Umbilical cord (tissue), 2 donors: ENCODE data around the gene HSPA9. TPM values are rescaled to one million over a fixed set of nuclear protein-coding genes. Genes with fewer than 3 reads are reported as not detected.
"Not testable (repeated sequence)": the region's sequence is repeated elsewhere in the genome, so short reads cannot be mapped to it uniquely, and the experiment has no call there.

ENCODE experiments used
- DNase-seq: peaks from one replicate; pipeline ENCODE4 v3.0.0-alpha.2; 2015; ENCODE audit warnings: low spot score
- total RNA-seq: library from RNA; depleted of rRNA; stranded (reverse); fragments of >200 nt; gene quantifications from one replicate; pipeline ENCODE4 v1.2.3, GENCODE V29; 2014; ENCODE audit warnings: low replicate concordance; ENCODE audit not compliant: insufficient read depth

HSPA9 gene
- total RNA-seq, 1 donor from 2014 or later, result 98.5 TPM

DNA sequence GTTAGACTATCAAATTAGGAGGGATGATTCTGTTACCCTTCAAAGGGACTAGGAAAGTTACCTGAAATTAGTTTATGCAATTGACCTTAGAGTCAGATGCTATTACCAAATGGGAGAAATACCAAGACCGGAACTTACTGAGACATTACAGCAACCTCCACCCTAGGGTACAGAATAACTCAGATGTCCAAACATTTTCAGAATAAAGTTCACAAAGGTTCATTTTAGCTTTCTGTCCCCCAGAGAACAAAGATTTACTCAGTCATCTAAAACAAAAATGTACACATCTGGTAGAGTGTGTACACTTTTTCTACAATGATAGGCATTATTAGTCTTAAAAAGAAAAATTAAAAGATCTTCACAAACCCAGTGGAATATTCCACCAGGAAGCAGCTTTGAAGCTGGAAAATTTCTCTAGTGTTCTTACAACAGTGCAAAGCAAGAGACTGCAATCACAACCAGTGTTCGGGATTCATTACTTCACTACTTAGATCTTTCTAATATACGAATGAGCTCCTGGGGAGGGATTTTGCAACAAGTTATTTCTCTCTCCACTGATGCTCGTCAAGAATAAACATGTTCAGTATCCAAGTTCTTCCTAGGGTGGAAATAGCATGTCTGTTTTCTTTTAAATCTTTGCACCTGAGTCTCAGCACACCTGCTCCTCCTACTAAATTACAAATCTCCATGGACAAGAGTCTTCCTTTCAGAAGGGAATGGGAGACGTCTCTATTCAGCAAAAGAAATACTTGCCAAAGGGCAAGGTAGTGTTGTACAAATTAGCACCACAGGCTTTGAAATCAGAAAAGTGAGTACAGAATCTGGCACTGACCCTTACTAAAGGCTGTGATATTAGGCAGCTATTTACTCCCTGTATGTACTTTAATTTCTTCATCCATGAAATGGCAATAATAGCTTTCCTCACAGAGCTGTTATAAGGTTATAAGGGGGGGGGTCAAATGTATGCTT is 40.9 kb downstream of the HSPA9 start:
- DNase-seq, result no peak

GRCh38 chr5:138529812-138530211 is 45.4 kb downstream of the HSPA9 start:
- no peak for DNase-seq

- DNase-seq, result no peak
Observed at GRCh38 chr5:138528744-138529469, 46.3 kb downstream of the HSPA9 start.

- no peak for DNase-seq
Observed at GRCh38 chr5:138528208-138528607, 47.0 kb downstream of the HSPA9 start.

DNA sequence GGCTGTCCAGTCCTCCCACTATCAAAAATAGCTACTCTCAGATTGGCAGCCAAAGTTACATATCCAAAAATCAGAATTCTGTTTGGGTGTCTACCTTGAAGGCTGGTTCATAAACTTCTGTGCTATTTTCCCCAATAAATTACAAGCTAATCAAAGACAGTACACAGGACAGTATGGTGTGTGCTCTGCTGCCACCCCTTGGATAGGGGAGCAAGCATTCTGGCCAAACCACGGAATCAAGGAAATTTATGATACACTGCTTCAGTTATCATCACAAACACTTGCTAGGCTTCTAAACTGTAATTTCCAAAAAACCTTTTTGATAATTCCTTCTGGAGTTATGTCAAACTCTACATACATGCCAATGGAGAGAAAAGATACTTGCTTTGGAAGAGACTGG is 48.0 kb downstream of the HSPA9 start:
- DNase-seq, result no peak

DNA sequence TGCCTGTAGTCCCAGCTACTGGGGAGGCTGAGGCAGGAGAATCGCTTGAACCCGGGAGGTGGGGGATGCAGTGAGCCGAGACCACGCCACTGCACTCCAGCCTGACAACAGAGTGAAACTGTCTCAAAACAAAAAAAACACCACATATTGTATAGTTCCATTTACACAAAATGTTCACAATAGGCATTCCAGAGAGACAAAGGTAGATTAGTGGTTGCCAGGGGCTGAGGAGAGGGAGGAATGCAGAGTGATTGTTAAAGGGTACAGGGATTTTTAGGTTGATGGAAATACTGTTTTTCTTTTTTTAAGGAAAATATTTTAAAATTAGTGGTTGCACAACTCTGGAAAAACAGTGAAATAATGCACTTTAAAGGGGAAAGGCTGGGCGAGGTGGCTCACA is 51.8 kb downstream of the HSPA9 start:
- no peak for DNase-seq

DNA sequence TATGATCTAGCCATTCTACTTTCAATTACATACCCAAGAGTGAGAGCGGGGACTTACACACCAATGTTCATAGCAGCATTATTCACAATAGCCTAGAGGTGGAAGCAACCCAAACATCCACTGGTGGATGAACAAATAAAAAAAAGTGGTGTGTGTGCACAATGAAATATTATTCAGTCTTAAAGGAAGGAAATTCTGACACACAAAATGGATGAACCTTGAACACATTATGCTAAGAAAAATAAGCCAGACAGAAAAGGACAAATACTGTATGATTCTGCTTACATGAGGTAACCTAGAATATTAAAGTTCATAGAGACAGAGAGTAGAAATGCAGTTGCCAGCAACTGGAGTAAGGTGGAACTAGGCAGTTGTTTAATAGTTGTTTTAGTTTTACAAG is 54.2 kb downstream of the HSPA9 start:
- no peak for DNase-seq

DNA sequence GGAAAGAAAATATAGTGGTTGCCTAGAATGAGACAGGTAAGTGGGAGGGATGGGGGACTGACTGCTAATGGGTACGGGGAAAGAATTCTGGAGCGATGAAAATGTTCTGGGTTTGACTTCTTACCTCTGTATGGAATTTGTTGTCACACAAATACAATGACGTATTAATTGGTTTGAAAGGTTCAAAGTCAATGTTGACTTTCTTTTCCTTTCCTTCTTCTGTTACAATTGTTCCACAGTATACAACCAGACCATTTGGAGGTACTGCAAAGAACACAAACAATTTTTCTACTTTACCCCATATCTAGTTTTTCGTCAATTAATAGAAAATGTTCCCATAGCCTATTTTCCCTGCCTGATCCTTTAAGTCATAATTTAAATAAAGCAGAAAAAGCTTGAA is 57.8 kb downstream of the HSPA9 start:
- no peak for DNase-seq

GRCh38 chr5:138515556-138516245 is 59.5 kb downstream of the HSPA9 start:
- DNase-seq, result no peak

- no peak for DNase-seq
Observed at GRCh38 chr5:138514021-138514420, 61.2 kb downstream of the HSPA9 start.

- no peak for DNase-seq
Observed at GRCh38 chr5:138508958-138509357, 66.2 kb downstream of the HSPA9 start.

DNA sequence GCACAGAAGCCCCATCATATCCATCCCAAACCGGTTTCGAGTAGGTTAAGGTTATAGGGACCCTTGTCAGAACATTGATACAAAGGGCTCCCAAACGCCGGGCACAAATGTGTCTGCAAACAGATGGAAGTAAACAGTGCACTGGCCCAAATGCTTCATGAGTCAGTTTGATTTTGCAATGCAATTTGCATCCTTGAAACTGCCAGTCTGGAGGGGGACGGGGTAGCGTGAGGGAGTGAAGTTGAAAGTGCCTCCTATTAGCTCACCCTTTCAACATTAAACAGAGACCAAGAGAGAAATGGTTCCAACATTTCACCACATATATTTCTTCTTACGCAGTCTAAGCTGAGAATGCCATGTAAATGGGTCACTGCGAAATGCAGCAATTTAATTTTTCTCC is 67.7 kb downstream of the HSPA9 start:
- DNase-seq, result not testable (repeated sequence)

DNA sequence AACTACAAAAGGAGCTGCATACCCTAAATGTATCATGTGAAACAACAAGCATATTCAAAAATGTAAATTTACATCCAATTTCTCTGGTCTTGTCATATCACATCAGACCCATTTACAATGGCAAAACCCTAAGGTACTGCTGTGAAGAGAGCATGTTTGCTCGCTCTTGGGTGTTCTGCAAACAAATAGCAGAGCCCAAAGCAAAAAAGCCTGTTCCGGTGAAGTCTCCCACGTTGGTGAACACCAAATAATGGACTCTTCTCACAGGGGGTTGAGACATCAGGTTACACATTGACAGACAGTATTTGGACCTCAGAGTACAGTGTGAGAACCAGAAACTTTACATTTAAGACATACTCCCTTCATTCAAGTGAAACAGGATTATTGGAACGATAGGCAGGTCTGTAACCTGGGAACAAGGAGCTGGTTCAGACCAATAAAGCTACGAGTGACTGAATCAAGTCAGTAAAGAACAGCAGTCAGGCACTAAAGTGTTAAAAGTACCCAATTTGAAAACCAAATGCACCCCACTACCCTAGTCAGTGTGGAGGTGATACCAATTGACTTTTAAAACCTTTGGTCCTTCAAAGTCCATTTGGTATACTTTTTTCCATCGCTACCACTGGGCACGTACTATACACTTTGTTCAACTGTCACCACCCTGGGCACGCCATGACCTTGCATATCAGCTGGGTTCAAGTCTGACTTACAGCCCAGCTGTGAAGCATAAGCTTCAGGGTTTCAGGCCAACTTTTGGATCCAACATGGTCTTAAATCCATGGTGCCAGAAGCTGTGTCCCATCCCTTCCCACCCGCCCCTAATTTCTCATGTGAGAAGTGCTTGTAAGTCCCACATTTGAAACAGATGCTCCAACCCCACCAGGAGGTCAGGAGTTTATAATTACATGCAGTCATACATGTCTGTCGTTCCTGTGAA is 68.6 kb downstream of the HSPA9 start:
- DNase-seq, result no peak

DNA sequence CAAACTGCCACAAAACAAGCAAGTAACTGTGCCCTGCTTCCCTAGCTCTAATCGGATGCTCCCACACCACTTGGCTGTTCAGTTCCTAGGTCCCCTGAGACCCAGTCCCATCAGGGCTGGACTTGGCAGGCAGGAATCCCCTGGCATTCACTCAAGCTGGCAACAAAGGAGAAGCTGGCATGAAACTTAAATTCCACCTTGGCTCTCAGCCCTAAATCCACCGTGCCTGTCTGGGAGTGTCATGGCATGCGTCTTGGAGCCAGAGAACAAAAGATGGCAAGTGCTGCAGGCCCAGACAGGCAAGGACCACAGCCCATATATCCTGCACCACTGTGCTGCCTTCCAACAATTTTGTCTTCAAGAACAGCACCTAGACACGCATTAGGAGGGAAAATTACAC is 70.4 kb downstream of the HSPA9 start:
- DNase-seq, result peak; percentile 31

Other genes with a start within 250 kb of the HSPA9 start
- 2.2 TPM for gene CDC25C, start 243.6 kb downstream of the HSPA9 start, total RNA-seq
- gene FAM53C, start 237.1 kb downstream of the HSPA9 start, total RNA-seq, result 23.8 TPM
- 48.2 TPM for gene KDM3B, start 222.7 kb downstream of the HSPA9 start, total RNA-seq
- 1.4 TPM for gene REEP2, start 136.3 kb downstream of the HSPA9 start, total RNA-seq
- gene EGR1, start 109.9 kb downstream of the HSPA9 start, total RNA-seq, result 24.1 TPM
- gene ETF1, start 32.2 kb downstream of the HSPA9 start, total RNA-seq, result 64.0 TPM
- gene CTNNA1, start 178.0 kb upstream of the HSPA9 start, total RNA-seq, result 293 TPM